HG03139 (cell line): ENCODE measurements around the gene HIC2.
"Not testable (repeated sequence)": the region's sequence is repeated elsewhere in the genome, so short reads cannot be mapped to it uniquely, and the experiment has no call there.

Source experiments
- ATAC-seq: cut with Tn5 transposase; IDR thresholded peaks from one replicate; pipeline ENCODE4 v1.9.1; 2021; ENCODE audit not compliant: unreplicated experiment

The HIC2 gene

DNA sequence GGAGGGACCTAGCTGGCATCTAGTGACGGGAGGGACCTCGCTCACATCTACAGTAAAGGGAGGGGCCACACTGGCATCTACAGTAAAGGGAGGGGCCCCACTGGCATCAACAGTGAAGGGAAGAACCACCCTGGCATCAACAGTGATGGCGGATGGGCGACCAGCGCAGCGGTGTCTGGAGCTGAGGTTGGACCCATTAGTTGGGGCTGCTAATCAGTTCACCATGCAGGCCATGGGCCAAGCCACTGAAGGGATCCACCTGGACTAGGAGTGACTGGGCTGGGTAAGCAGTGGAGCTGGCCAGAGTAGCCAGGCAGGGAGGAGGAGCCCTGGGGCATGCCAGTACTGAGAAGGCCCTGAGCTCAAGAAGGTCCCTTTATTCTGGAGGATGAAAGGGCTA, 73.4 kb downstream of the HIC2 start:
- ATAC-seq, result not testable (repeated sequence)

- not testable (repeated sequence) for ATAC-seq
Measured at GRCh38 chr22:21492271-21492670, 75.1 kb downstream of the HIC2 start.

DNA sequence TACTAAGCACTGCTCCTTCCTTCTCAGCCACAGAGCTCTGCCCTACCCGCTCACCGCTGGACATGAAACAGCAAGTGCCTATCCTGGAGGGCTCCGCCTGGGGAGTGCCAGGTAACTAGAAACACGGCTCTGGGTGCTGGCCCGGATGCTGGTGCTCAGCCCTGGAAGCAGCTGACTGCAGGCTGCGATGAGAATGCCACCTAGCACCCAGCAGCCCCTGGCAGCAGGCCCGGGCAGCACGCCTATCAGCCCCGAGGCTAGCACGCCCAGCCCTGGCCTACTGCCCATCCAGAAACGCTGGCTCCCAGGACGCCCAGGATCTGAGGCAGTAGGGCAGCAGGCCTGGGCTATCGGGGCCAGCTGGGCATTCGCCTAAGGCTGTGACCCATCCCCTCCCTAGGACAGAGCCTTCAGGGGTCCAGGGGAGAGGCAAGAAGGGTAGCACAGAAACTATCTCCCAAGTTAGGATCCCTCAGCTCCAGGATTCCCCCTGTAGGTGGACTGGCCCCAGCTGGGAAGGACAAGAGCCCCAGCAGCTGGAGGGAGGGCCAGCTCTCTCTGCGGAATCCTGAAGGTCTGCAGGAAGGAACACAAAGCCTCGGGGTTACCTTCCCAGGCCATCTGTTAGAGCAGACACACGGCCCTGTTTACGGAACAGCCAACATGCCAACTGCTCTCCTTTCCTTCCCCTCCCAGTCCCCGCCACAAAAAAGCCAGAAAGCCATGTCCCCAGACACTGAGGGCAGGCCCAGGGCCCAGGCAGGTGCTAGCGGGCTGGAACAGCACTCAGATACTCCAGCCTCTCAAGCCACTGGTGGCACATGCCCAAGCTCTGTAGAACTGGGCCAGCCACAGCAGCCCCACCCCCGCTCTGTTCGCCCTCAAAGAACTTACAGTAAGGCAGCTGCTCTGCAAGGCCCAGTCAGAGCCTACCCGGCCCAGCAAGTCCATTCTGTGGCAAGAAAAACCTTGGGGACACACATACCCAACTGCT, 76.9 kb downstream of the HIC2 start:
- ATAC-seq, result not testable (repeated sequence)

DNA sequence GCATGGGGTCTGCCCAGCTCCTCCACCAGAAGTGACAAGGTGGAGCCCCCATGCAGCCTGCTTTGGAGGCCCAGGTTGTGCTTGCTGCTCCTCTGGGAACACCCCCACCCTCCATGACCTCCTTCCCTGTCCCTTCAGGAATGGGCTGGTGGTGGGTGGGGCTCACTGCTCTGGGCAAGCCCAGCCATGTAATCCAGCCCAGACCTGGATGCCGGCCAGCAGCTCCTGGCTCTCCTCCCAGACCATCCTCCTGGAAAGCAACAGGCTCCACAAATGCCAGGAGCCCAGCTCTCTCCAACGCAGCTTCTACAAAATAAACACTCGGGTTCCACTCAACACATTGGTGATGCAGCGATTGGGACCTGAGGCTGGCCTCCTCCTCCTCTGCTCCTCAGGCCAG, 80.8 kb downstream of the HIC2 start:
- ATAC-seq, result not testable (repeated sequence)

- not testable (repeated sequence) for ATAC-seq
Measured at GRCh38 chr22:21498489-21498888, 81.3 kb downstream of the HIC2 start.

DNA sequence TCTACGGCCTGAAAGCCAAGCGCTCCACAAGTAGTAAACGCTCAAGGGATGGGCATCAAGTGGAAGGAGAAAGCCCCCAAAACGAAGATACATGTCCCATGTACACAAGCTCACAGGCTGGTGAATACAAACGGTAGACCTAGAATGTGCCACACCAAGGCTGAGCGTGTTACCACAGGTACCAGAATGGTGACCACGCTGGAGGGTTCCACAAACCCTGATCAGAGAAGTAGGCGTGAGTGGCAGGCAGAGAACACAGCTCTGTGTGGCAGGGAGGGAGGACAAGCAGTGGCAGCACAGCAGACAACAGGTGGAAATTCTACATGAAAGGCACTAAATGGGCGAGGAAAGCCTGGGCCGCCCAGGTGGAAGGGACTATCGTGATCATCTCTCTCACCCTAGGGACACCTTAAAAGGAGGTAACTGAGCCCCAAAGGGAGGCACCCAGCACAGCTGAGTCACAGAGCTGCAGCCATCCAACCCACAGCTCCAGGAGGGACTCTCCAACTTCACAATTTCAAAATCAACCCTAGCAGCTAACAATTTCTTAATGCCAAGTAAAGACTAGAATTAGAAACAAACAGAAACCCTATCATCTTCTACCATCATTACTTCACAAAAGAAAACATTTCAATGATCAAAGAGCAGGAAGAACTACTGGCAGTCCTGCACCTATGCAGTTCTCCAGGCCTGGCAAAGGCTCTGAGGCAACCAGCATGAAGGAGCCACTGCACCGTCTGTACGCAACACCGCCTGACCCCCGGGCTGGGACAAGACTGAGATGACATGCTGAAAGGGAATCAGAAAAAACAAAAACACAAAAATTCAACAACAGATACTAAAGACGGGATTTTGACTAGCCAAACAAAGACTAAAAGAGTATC, 82.7 kb downstream of the HIC2 start:
- not testable (repeated sequence) for ATAC-seq
